K562 (cell line): ENCODE data around the gene NOA1. TPM values are rescaled to one million over a fixed set of nuclear protein-coding genes. Genes with fewer than 3 reads are reported as not detected.
A peak's percentile ranks its signal among the peaks of the same experiment; 100 is the strongest.

Source experiments
- CBX1 ChIP-seq: sonication (generic); IDR thresholded peaks from 2 replicates; pipeline ENCODE4 v1.6.1; 2016; ENCODE audit warnings: antibody characterized with exemption, low read depth, mild to moderate bottlenecking
- DLX4 ChIP-seq: fragments of 250-450 bp; sonication (Bioruptor Pico); IDR thresholded peaks from 2 replicates; pipeline ENCODE4 v1.6.1; 2021; ENCODE audit warnings: mild to moderate bottlenecking
- IRF2 ChIP-seq: sonication (generic); formaldehyde crosslinking; IDR thresholded peaks from 2 replicates; pipeline ENCODE4 v1.8.1; 2022; ENCODE audit warnings: mild to moderate bottlenecking, missing genetic modification reagents
- MCM2 ChIP-seq: fragments of 450-650 bp; IDR thresholded peaks from 2 replicates; pipeline ENCODE4 v1.6.1; 2017; ENCODE audit warnings: low read depth, mild to moderate bottlenecking
- RBM39 ChIP-seq: fragments of 200-400 bp; formaldehyde crosslinking; optimal IDR thresholded peaks from 2 replicates; pipeline ENCODE3; 2018; ENCODE audit warnings: low read depth, low read length
- SMARCE1 ChIP-seq: fragments of 450-650 bp; IDR thresholded peaks from 2 replicates; pipeline ENCODE4 v1.7.1; 2016; ENCODE audit warnings: mild to moderate bottlenecking
- ZBTB12 ChIP-seq: fragments of 250-450 bp; sonication (Bioruptor Pico); IDR thresholded peaks from 2 replicates; pipeline ENCODE4 v1.4.0; 2020
- ZHX1 ChIP-seq: fragments of 150-350 bp; conservative IDR thresholded peaks from 2 replicates; pipeline ENCODE4 v1.6.1; 2014; ENCODE audit warnings: low read length
- ZNF133 ChIP-seq: fragments of 250-450 bp; sonication (Bioruptor Pico); IDR thresholded peaks from 2 replicates; pipeline ENCODE4 v1.4.0; 2020; ENCODE audit warnings: mild to moderate bottlenecking
- ZNF232 ChIP-seq: sonication (generic); formaldehyde crosslinking; IDR thresholded peaks from 2 replicates; pipeline ENCODE4 v1.8.0; 2022; ENCODE audit warnings: mild to moderate bottlenecking, missing genetic modification reagents
- ZNF253 ChIP-seq: fragments of 250-450 bp; sonication (Bioruptor Pico); conservative IDR thresholded peaks from 2 replicates; pipeline ENCODE4 v1.6.1; 2021; ENCODE audit warnings: mild to moderate bottlenecking
- ZNF384 ChIP-seq: IDR thresholded peaks from 2 replicates; pipeline ENCODE4 v1.6.1; 2012; ENCODE audit warnings: low read depth, low read length, improper control_type of control experiment
- ZNF395 ChIP-seq: fragments of 200-800 bp; sonication (Bioruptor generic); IDR thresholded peaks from 2 replicates; pipeline ENCODE4 v1.6.1; 2017; ENCODE audit warnings: missing genetic modification characterization, missing compliant biosample characterization
- ZNF407 ChIP-seq: fragments of 450-650 bp; IDR thresholded peaks from 2 replicates; pipeline ENCODE4 v1.6.1; 2016; ENCODE audit warnings: low read depth
- polyA plus RNA-seq, 8 experiments: library from polyadenylated mRNA; depleted of rRNA in 4 of 8; stranded (reverse) in 5 of 8; unstranded in 3 of 8; fragments of >200 nt; fragmentation: Nextera tagmentation in 2 of 8; fragmentation: Illumina TruSeq in 1 of 8; extraction: Ambion mirVana in 2 of 8; extraction: Trizol in 1 of 8; gene quantifications; 2 replicates each; pipeline versions ENCODE4 v1.2.1 to v1.2.3, GENCODE V29; 2011 to 2014; ENCODE audit warnings: inconsistent platforms in 1 of 8, missing spikeins in 1 of 8
- total RNA-seq, 7 experiments: library from RNA; depleted of rRNA in 6 of 7; stranded (reverse); fragments of >200 nt in 6 of 7; fragmentation: Illumina TruSeq in 2 of 7; extraction: Trizol in 2 of 7; gene quantifications; 2 replicates each; pipeline versions ENCODE4 v1.2.1 to v1.2.3, GENCODE V29; 2011 to 2021; ENCODE audit warnings: low replicate concordance in 1 of 7

NOA1 gene
- total and polyA plus RNA-seq, 9 of the 15 experiments (the other 6 are each of a cell fraction or from before 2014, with no cell fraction given), result 2.6 to 26.6 (median 16.7) TPM

GRCh38 chr4:56990109-56990905 is 12.9 kb upstream of the NOA1 start (continued):
- TF ChIP-seq ZNF407 (no peak), MCM2 (no peak), SMARCE1 (no peak), ZNF384 (peak; percentile 55), CBX1 (no peak), RBM39 (no peak), ZNF253 (no peak), ZNF232 (CRISPR knock-in tag) (no peak), ZBTB12 (CRISPR knock-in tag) (no peak), DLX4 (no peak), ZNF395 (CRISPR knock-in tag) (peak; percentile 33; the same call in 1 of the 2 replicates), IRF2 (CRISPR knock-in tag) (no peak), ZHX1 (no peak), ZNF133 (CRISPR knock-in tag) (no peak)
